ENCODE results near the gene SPDYE3.
A peak's percentile ranks its signal among the peaks of the same experiment; 100 is the strongest.
"Not testable (repeated sequence)": the region's sequence is repeated elsewhere in the genome, so short reads cannot be mapped to it uniquely, and the experiment has no call there.

The SPDYE3 gene, protein sequence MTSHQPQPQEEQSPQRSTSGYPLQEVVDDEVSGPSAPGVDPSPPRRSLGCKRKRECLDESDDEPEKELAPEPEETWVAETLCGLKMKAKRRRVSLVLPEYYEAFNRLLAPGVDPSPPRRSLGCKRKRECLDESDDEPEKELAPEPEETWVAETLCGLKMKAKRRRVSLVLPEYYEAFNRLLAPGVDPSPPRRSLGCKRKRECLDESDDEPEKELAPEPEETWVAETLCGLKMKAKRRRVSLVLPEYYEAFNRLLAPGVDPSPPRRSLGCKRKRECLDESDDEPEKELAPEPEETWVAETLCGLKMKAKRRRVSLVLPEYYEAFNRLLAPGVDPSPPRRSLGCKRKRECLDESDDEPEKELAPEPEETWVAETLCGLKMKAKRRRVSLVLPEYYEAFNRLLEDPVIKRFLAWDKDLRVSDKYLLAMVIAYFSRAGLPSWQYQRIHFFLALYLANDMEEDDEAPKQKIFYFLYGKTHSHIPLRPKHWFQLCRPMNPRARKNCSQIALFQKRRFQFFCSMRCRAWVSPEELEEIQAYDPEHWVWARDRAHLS

GRCh38 chr7:100307402-100307801, at the start of gene SPDYE3:
Gene SPDYE3, plus strand, starts transcription at chr7:100307702. Its CDS starts 184 bp downstream, at chr7:100307886.
- DNase-seq (ENCODE audit: low read depth), result not testable (repeated sequence)

- not testable (repeated sequence) for DNase-seq (ENCODE audit: low read depth)
These were observed 47.5 kb upstream of the SPDYE3 start for GRCh38 chr7:100259984-100260383.

- DNase-seq (ENCODE audit: low read depth), result not testable (repeated sequence)
These were observed 44.6 kb upstream of the SPDYE3 start for GRCh38 chr7:100262896-100263295.

GRCh38 chr7:100264223-100264622, 43.3 kb upstream of the SPDYE3 start:
- DNase-seq (ENCODE audit: low read depth), result not testable (repeated sequence)

GRCh38 chr7:100264669-100265165, 42.8 kb upstream of the SPDYE3 start:
- DNase-seq (ENCODE audit: low read depth), result not testable (repeated sequence)

GRCh38 chr7:100265851-100266250, 41.7 kb upstream of the SPDYE3 start:
- not testable (repeated sequence) for DNase-seq (ENCODE audit: low read depth)

GRCh38 chr7:100266576-100267354, 40.7 kb upstream of the SPDYE3 start:
- DNase-seq (ENCODE audit: low read depth), result no peak

- no peak for DNase-seq (ENCODE audit: low read depth)
These were observed 39.9 kb upstream of the SPDYE3 start for GRCh38 chr7:100267648-100268047.

DNA sequence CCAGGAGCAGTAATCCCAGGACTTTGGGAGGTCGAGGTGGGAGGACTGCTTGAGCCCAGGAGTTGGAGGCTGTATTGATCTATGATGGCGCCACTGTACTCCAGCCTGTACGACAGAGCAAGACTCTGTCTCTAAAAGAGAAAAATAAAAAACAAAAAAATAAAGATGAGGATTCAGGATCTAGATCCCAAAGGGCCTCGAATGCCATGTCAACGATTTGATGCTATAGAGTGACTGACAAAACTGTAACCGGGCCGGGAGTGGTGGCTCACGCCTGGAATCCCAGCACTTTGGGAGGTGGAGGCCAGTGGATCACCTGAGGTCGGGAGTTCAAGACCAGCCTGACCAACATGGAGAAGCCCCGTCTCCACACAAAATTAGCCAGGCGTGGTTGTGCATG, 38.6 kb upstream of the SPDYE3 start:
- not testable (repeated sequence) for DNase-seq (ENCODE audit: low read depth)

DNA sequence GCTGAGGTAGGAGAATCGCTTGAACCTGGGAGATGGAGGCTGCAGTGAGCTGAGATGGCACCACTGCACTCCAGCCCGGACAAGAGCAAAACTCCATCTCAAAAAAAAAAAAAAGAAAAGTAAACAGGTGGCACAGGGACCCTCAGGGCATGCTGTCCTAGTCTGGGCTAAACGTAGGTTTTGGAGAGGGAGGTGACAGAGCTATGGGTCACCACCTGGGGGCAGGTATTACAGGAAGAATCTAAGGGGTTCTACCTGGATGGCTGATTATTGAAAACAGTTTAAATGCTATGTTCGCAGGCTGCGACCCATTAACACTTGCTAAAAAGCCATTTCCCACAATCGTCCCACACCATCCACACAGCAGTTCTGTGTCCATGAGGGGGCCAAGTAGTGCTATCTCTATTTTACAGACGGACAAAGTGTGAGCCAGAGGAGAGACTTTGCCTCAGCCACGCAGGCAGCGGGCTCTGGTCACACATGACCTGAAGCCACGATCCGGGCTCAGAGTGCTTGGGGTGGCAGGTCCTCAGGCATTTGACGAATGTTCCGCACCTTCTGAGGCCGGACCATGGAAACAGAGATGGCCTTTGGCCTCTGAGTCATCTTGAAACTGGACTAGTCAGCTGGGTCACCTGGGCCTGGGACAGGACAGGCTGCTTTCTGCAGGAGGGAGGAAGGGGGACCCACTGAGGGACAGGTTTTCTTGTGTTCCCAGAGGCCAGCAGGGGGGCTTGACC, 38.0 kb upstream of the SPDYE3 start:
- not testable (repeated sequence) for DNase-seq (ENCODE audit: low read depth)

DNA sequence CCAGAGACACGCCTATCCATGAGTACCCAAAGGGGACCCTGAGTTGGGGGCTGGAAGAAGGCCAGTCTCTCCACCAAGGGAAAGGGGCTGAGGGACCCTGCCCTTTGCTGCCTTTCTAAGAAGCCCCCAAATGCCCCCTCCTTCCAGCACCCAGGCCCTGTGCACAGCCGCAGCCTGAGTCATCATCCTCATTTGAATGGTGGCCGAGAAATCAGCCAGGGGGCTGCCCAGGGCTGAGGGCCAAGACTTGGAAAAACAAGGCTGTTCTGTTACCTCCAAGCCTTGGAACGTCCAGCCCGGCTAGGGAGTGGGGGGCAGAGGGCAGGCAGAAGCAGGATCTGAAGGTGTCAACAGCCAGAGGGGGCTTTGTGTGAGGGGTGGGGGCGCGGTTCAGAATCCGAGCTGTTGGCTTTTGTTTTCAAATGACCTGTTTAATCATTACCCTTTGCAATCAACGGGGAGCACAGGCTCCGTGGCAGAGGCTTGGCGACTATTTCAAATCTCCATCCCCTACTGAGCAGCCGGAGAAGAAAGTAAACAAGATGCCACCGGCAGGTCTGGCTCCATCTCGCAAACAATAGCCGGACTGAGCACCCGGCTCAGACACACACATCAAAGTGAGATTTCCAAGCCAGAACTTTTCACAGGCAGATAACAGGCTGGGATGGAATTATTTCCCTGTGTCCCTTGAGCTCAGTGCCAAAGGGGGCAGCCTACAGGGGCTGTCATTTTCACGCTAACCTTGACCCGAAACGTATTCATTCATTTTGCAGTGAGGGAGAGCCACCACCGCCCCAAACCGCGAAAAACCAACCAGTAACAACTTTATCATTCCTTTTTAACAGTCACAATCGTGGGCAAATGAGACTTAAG, 37.2 kb upstream of the SPDYE3 start:
- not testable (repeated sequence) for DNase-seq (ENCODE audit: low read depth)

GRCh38 chr7:100270941-100271593, 36.4 kb upstream of the SPDYE3 start:
- not testable (repeated sequence) for DNase-seq (ENCODE audit: low read depth)

- peak; percentile 91 for DNase-seq (ENCODE audit: low read depth)
These were observed 35.6 kb upstream of the SPDYE3 start for GRCh38 chr7:100271716-100272537.

DNA sequence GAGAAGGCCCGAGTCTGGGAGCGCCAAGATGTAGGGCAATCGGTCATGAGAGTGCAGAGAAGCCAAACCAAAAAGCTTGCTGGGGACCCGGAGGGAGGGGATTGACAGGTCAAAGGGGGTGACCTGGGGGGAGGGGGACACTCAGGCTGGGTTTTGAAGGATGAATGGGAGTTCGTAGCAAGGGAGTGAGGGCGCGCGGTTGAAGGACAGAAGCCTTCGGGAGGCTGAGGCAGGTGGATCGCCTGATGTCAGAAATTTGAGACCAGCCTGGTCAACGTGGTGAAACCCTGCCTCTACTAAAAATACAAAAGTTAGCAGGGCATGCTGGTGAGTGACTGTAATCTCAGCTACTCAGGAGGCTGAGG, 35.0 kb upstream of the SPDYE3 start:
- not testable (repeated sequence) for DNase-seq (ENCODE audit: low read depth)

DNA sequence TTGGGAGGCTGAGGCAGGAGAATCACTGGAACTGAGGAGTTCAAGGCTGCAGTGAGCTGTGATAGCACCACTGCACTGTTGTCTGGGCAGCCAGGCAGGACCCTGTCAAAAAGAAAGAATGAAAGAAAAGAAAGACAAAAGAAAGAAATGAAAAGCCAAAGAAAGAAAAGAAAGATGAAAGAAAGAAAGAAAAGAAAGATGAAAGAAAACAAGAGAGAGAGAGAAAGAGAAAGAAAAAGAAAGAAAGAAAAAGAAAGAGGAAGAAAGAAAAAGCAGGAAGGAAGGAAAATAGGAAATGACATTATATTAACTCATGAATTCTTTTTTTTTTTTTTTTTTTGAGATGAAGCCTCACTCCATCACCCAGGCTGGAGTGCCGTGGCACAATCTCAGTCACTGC, 32.4 kb upstream of the SPDYE3 start:
- DNase-seq (ENCODE audit: low read depth), result no peak

DNA sequence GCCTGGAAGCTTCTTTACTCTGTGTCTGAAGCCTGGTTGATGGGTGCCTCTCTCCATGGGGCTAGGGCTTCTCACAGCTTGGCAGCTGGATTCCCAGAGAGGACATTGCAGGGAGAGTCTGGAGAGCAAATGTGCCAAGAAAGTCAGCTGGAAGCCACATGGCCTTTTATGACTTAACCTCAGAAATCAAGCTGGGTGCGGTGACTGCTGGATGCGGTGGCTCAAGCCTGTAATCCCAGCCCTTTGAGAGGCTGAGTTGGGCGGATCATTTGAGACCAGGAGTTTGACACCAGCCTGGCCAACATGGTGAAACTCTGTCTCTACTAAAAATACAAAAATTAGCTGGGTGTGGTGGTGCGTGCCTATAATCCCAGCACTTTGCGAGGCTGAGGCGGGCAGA, 31.4 kb upstream of the SPDYE3 start:
- not testable (repeated sequence) for DNase-seq (ENCODE audit: low read depth)

- DNase-seq (ENCODE audit: low read depth), result not testable (repeated sequence)
These were observed 25.4 kb upstream of the SPDYE3 start for GRCh38 chr7:100282069-100282608.

DNA sequence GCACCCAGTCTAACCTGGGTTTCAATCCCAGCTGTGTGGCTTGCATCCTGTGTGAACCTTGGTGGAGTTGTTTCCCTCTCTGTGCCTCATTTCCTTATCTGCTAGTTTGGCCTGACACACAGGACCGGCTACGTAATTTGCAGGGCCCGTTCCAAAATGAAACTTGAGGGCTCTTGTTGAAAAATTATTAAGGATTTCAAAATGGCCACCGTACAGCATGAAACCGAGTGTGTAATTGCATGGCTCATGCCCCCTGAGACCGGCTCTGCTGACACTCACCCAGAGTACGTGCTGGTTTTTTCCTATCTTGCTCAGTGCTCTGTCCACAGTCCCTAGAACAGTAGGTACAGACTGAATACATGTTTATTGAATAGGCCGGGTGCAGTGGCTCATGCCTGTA, 24.4 kb upstream of the SPDYE3 start:
- DNase-seq (ENCODE audit: low read depth), result not testable (repeated sequence)
